ENCODE measurements around the gene ID1. TPM values are rescaled to one million over a fixed set of nuclear protein-coding genes. Genes with fewer than 3 reads are reported as not detected.
"Not testable (repeated sequence)": the region's sequence is repeated elsewhere in the genome, so short reads cannot be mapped to it uniquely, and the experiment has no call there.

The ID1 gene
- total RNA-seq, 1 experiment from 2014 or later: 35.7 TPM

DNA sequence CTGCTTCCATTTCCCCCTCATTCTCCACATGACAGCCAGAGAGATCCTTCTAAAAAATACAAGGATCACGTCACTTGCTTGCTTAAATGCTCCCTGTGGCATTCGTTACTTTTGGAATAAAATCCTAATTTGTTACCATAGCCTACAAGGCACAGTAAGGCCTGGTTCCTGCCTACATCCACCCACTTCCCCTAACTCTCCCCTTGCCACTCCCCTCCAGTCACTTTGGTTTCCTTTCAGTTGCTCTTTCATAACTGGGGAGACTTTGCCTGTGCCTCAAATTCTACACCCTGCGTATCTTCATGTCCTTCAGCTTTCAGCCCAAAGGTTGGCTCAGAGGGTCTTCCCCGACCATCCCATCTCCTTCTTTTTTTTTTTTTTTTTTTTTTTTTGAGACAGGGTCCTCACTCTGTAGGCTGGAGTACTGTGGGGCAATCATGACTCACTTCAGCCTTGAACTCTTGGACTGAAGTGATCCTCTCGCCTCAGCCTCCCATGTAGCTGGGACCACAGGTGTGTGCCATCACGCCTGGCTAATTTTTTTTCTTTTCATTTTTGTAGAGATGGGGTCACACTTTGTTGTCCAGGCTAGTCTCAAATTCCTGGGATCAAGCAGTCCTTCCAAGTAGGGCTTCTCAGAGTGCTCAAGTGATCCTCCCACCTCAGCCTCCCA lies 12.5 kb downstream of the ID1 start:
- no peak overlapping the region for H3K4me3 Mint-ChIP-seq (ENCODE audit: unreplicated experiment)
- peaks cover 5% of the 10 kb centered on the region for H3K36me3 Mint-ChIP-seq (ENCODE audit: insufficient read depth, unreplicated experiment)
- no peaks in the 10 kb centered on the region for H3K4me1 Mint-ChIP-seq (ENCODE audit: insufficient read depth, unreplicated experiment)
- no peak overlapping the region for H3K27ac Mint-ChIP-seq (ENCODE audit: low read depth, unreplicated experiment)
- H3K9me3 Mint-ChIP-seq (ENCODE audit: unreplicated experiment): no peaks in the 10 kb centered on the region
- H3K27me3 Mint-ChIP-seq (ENCODE audit: insufficient read depth, unreplicated experiment): no peaks in the 10 kb centered on the region
- ChIA-PET POLR2A (interaction anchor here (0.6 to 19.7 kb wide), 2 partner anchors 52 to 111 kb away, joined by 3 to 1321 read pairs; no protein-coding TSS in a partner anchor), CTCF (interaction anchor here (0.6 to 25.4 kb wide), 5 partner anchors 17 to 206 kb away, joined by 3 to 1902 read pairs (median 3); no protein-coding TSS in a partner anchor)
- BruUV-seq (replicated peaks): no TSS peak
- intact Hi-C loops (cut with micrococcal nuclease): no loop called here
- TF ChIP-seq, protein P1, sequence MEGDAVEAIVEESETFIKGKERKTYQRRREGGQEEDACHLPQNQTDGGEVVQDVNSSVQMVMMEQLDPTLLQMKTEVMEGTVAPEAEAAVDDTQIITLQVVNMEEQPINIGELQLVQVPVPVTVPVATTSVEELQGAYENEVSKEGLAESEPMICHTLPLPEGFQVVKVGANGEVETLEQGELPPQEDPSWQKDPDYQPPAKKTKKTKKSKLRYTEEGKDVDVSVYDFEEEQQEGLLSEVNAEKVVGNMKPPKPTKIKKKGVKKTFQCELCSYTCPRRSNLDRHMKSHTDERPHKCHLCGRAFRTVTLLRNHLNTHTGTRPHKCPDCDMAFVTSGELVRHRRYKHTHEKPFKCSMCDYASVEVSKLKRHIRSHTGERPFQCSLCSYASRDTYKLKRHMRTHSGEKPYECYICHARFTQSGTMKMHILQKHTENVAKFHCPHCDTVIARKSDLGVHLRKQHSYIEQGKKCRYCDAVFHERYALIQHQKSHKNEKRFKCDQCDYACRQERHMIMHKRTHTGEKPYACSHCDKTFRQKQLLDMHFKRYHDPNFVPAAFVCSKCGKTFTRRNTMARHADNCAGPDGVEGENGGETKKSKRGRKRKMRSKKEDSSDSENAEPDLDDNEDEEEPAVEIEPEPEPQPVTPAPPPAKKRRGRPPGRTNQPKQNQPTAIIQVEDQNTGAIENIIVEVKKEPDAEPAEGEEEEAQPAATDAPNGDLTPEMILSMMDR (IDR thresholded peaks at IDR 0.05; ENCODE audit: unreplicated experiment): no peak
- no peak for DNase-seq (ENCODE audit: unreplicated experiment)

DNA sequence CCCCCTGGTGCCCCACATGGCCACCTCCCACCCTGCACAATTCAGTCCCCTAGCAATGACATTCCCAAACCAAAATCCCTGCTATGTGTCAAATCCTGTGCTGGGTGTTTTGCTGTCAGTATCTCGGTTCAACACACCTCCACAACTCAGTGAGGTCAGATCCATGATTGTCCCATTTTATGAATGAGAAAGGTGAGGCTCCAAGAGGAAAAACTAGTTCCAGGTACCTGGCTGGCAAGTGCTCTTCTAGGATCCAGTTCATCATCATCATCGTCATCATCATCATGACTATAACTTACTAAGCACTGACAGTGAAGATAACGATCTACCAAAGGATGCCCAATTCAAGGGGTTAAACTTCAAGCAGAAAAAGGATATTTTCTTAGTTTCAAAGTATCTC lies 15.2 kb downstream of the ID1 start:
- no peak overlapping the region for H3K27ac Mint-ChIP-seq (ENCODE audit: low read depth, unreplicated experiment)
- no peak overlapping the region for H3K4me3 Mint-ChIP-seq (ENCODE audit: unreplicated experiment)
- intact Hi-C loops (cut with micrococcal nuclease): no loop called here
- TF ChIP-seq, protein P1 (IDR thresholded peaks at IDR 0.05; ENCODE audit: unreplicated experiment): no peak
- no peaks in the 10 kb centered on the region for H3K36me3 Mint-ChIP-seq (ENCODE audit: insufficient read depth, unreplicated experiment)
- H3K4me1 Mint-ChIP-seq (ENCODE audit: insufficient read depth, unreplicated experiment): no peaks in the 10 kb centered on the region
- no peak for DNase-seq (ENCODE audit: unreplicated experiment)
- CTCF ChIA-PET: interaction anchor here (3.8 kb wide), 1 partner anchor 103 kb away, joined by 9 read pairs; no protein-coding TSS in a partner anchor
- no peaks in the 10 kb centered on the region for H3K9me3 Mint-ChIP-seq (ENCODE audit: unreplicated experiment)
- H3K27me3 Mint-ChIP-seq (ENCODE audit: insufficient read depth, unreplicated experiment): no peaks in the 10 kb centered on the region
- POLR2A ChIA-PET: interaction anchor here (0.7 kb wide), 1 partner anchor 1084 kb away, joined by 3 read pairs; no protein-coding TSS in a partner anchor
- no TSS peak for BruUV-seq (replicated peaks)

- H3K27me3 Mint-ChIP-seq (ENCODE audit: insufficient read depth, unreplicated experiment); intact Hi-C loops (cut with micrococcal nuclease); H3K36me3 Mint-ChIP-seq (ENCODE audit: insufficient read depth, unreplicated experiment); BruUV-seq (replicated peaks); H3K27ac Mint-ChIP-seq (ENCODE audit: low read depth, unreplicated experiment); H3K9me3 Mint-ChIP-seq (ENCODE audit: unreplicated experiment); H3K4me1 Mint-ChIP-seq (ENCODE audit: insufficient read depth, unreplicated experiment); H3K4me3 Mint-ChIP-seq (ENCODE audit: unreplicated experiment); DNase-seq (ENCODE audit: unreplicated experiment): not testable (repeated sequence)
- POLR2A ChIA-PET: interaction anchor here (1.0 kb wide), 1 partner anchor 63 kb away, joined by 3 read pairs; no protein-coding TSS in a partner anchor
- CTCF ChIA-PET: interaction anchor here (0.6 to 4.4 kb wide), 6 partner anchors 9 to 101 kb away, joined by 3 to 29 read pairs (median 4); no protein-coding TSS in a partner anchor
Observed at GRCh38 chr20:31623123-31623505, 18.0 kb downstream of the ID1 start.

DNA sequence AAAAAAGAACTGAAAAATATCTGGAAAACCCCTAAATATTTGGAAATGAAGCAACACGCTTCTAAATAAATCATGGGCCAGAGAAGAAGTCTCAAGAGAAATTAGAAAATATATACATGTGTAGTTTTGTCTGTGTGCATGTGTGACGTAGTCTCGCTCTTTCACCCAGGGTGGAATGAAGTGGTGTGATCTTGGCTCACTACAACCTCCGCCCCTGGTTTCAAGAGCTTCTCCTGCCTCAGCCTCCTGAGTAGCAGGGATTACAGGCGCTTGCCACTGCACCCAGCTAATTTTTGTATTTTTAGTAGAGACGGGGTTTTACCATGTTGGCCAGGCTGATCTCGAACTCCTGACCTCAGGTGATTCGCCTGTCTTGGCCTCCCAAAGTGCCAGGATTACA lies 21.4 kb downstream of the ID1 start:
- BruUV-seq (replicated peaks); DNase-seq (ENCODE audit: unreplicated experiment); H3K27ac Mint-ChIP-seq (ENCODE audit: low read depth, unreplicated experiment); H3K36me3 Mint-ChIP-seq (ENCODE audit: insufficient read depth, unreplicated experiment); H3K27me3 Mint-ChIP-seq (ENCODE audit: insufficient read depth, unreplicated experiment); H3K4me3 Mint-ChIP-seq (ENCODE audit: unreplicated experiment); H3K4me1 Mint-ChIP-seq (ENCODE audit: insufficient read depth, unreplicated experiment); intact Hi-C loops (cut with micrococcal nuclease); H3K9me3 Mint-ChIP-seq (ENCODE audit: unreplicated experiment): not testable (repeated sequence)
- POLR2A ChIA-PET: interaction anchor here (0.6 kb wide), 2 partner anchors 49 to 60 kb away, joined by 3 to 4 read pairs; no protein-coding TSS in a partner anchor
- CTCF ChIA-PET: interaction anchor here (1.0 to 1.4 kb wide), 4 partner anchors 40 to 97 kb away, joined by 3 to 4 read pairs (median 3); no protein-coding TSS in a partner anchor

GRCh38 chr20:31628057-31628456 lies 23.0 kb downstream of the ID1 start:
- BruUV-seq (replicated peaks); intact Hi-C loops (cut with micrococcal nuclease): not testable (repeated sequence)

More at GRCh38 chr20:31628057-31628456, 23.0 kb downstream of the ID1 start:
- H3K36me3 Mint-ChIP-seq (ENCODE audit: insufficient read depth, unreplicated experiment); H3K4me3 Mint-ChIP-seq (ENCODE audit: unreplicated experiment); H3K4me1 Mint-ChIP-seq (ENCODE audit: insufficient read depth, unreplicated experiment); H3K27me3 Mint-ChIP-seq (ENCODE audit: insufficient read depth, unreplicated experiment); H3K9me3 Mint-ChIP-seq (ENCODE audit: unreplicated experiment); H3K27ac Mint-ChIP-seq (ENCODE audit: low read depth, unreplicated experiment); DNase-seq (ENCODE audit: unreplicated experiment): not testable (repeated sequence)
- CTCF ChIA-PET: interaction anchor here (1.0 kb wide), 2 partner anchors 50 to 65 kb away, joined by 3 to 4 read pairs; no protein-coding TSS in a partner anchor
- POLR2A ChIA-PET: interaction anchor here (0.6 kb wide), 1 partner anchor 96 kb away, joined by 3 read pairs; no protein-coding TSS in a partner anchor
